Measurements from ENCODE around the gene PKD1L1. TPM values are rescaled to one million over a fixed set of nuclear protein-coding genes. Genes with fewer than 3 reads are reported as not detected.
"Not testable (repeated sequence)": the region's sequence is repeated elsewhere in the genome, so short reads cannot be mapped to it uniquely, and the experiment has no call there.

PKD1L1 gene
- total RNA-seq, 2 experiments from 2014 or later: 0.17 to 0.34 TPM

- Mint-ChIP-seq H3K4me3 (no peak overlapping the region), H3K4me1 (no peaks in the 10 kb centered on the region), H3K9me3 (no peaks in the 10 kb centered on the region), H3K27me3 (no peaks in the 10 kb centered on the region), H3K27ac (no peak overlapping the region), H3K36me3 (no peaks in the 10 kb centered on the region)
- POLR2A ChIA-PET: no interaction called here
- ATAC-seq (ENCODE audit: low read depth): no peak
- DNase-seq: no peak
Measured at GRCh38 chr7:47799524-47799923, 148.7 kb downstream of the PKD1L1 start.

GRCh38 chr7:47796347-47796746 lies 151.9 kb downstream of the PKD1L1 start:
- no peaks in the 10 kb centered on the region for H3K9me3 Mint-ChIP-seq

GRCh38 chr7:47795631-47796030 lies 152.6 kb downstream of the PKD1L1 start:
- H3K27me3 Mint-ChIP-seq: peaks cover 2% of the 10 kb centered on the region
- POLR2A ChIA-PET: interaction anchor here (0.6 kb wide), 1 partner anchor 41 kb away, joined by 3 read pairs; no protein-coding TSS in a partner anchor
- H3K4me1 Mint-ChIP-seq: no peaks in the 10 kb centered on the region
- ATAC-seq (ENCODE audit: low read depth): no peak
- no peak overlapping the region for H3K4me3 Mint-ChIP-seq
- no peak overlapping the region for H3K27ac Mint-ChIP-seq
- no peaks in the 10 kb centered on the region for H3K36me3 Mint-ChIP-seq
- no peaks in the 10 kb centered on the region for H3K9me3 Mint-ChIP-seq
- DNase-seq: no peak

More at GRCh38 chr7:47796347-47796746, 151.9 kb downstream of the PKD1L1 start:
- H3K27me3 Mint-ChIP-seq: peaks cover 2% of the 10 kb centered on the region
- DNase-seq (no peak), ATAC-seq (ENCODE audit: low read depth) (no peak)
- no peak overlapping the region for H3K4me3 Mint-ChIP-seq
- H3K27ac Mint-ChIP-seq: no peak overlapping the region
- H3K4me1 Mint-ChIP-seq: no peaks in the 10 kb centered on the region
- no peaks in the 10 kb centered on the region for H3K36me3 Mint-ChIP-seq
- POLR2A ChIA-PET: no interaction called here

- not testable (repeated sequence) for H3K4me3 Mint-ChIP-seq; DNase-seq; H3K27ac Mint-ChIP-seq; H3K27me3 Mint-ChIP-seq; ATAC-seq (ENCODE audit: low read depth); H3K4me1 Mint-ChIP-seq; H3K36me3 Mint-ChIP-seq; H3K9me3 Mint-ChIP-seq
- POLR2A ChIA-PET: interaction anchor here (0.6 kb wide), 1 partner anchor 40 kb away, joined by 3 read pairs; no protein-coding TSS in a partner anchor
Measured at GRCh38 chr7:47795126-47795525, 153.1 kb downstream of the PKD1L1 start.

- Mint-ChIP-seq H3K27ac (no peak overlapping the region), H3K4me1 (no peaks in the 10 kb centered on the region), H3K27me3 (peaks cover 2% of the 10 kb centered on the region), H3K36me3 (no peaks in the 10 kb centered on the region), H3K4me3 (no peak overlapping the region), H3K9me3 (no peaks in the 10 kb centered on the region)
- no peak for ATAC-seq (ENCODE audit: low read depth)
- DNase-seq: no peak
- POLR2A ChIA-PET: no interaction called here
Measured at GRCh38 chr7:47794016-47794415, 154.2 kb downstream of the PKD1L1 start.

GRCh38 chr7:47793186-47793585 lies 155.1 kb downstream of the PKD1L1 start:
- H3K9me3 Mint-ChIP-seq; H3K4me3 Mint-ChIP-seq; H3K4me1 Mint-ChIP-seq; POLR2A ChIA-PET; H3K36me3 Mint-ChIP-seq; H3K27ac Mint-ChIP-seq; ATAC-seq (ENCODE audit: low read depth); DNase-seq; H3K27me3 Mint-ChIP-seq: not testable (repeated sequence)

GRCh38 chr7:47792521-47793121 lies 155.6 kb downstream of the PKD1L1 start:
- H3K27ac Mint-ChIP-seq: no peak overlapping the region
- H3K4me3 Mint-ChIP-seq: no peak overlapping the region
- no peaks in the 10 kb centered on the region for H3K4me1 Mint-ChIP-seq
- H3K36me3 Mint-ChIP-seq: no peaks in the 10 kb centered on the region
- H3K9me3 Mint-ChIP-seq: no peaks in the 10 kb centered on the region
- POLR2A ChIA-PET: no interaction called here
- peaks cover 3% of the 10 kb centered on the region for H3K27me3 Mint-ChIP-seq
- DNase-seq (no peak), ATAC-seq (ENCODE audit: low read depth) (no peak)

GRCh38 chr7:47791682-47792081 lies 156.6 kb downstream of the PKD1L1 start:
- POLR2A ChIA-PET: no interaction called here
- no peak for ATAC-seq (ENCODE audit: low read depth)
- Mint-ChIP-seq H3K36me3 (no peaks in the 10 kb centered on the region), H3K27ac (no peak overlapping the region), H3K27me3 (peaks cover 4% of the 10 kb centered on the region), H3K4me1 (no peaks in the 10 kb centered on the region), H3K4me3 (no peak overlapping the region), H3K9me3 (no peaks in the 10 kb centered on the region)
- DNase-seq: no peak

- ATAC-seq (ENCODE audit: low read depth) (no peak), DNase-seq (no peak)
- H3K4me1 Mint-ChIP-seq: no peaks in the 10 kb centered on the region
- no peak overlapping the region for H3K27ac Mint-ChIP-seq
- H3K4me3 Mint-ChIP-seq: no peak overlapping the region
- peaks cover 17% of the 10 kb centered on the region for H3K27me3 Mint-ChIP-seq
- no peaks in the 10 kb centered on the region for H3K9me3 Mint-ChIP-seq
- no peaks in the 10 kb centered on the region for H3K36me3 Mint-ChIP-seq
- POLR2A ChIA-PET: no interaction called here
Measured at GRCh38 chr7:47788083-47788482, 160.2 kb downstream of the PKD1L1 start.

- no peak overlapping the region for H3K4me3 Mint-ChIP-seq
- no peaks in the 10 kb centered on the region for H3K36me3 Mint-ChIP-seq
- DNase-seq (no peak), ATAC-seq (ENCODE audit: low read depth) (no peak)
- no peaks in the 10 kb centered on the region for H3K9me3 Mint-ChIP-seq
- no peaks in the 10 kb centered on the region for H3K4me1 Mint-ChIP-seq
- H3K27ac Mint-ChIP-seq: no peak overlapping the region
- POLR2A ChIA-PET: no interaction called here
- peaks cover 15% of the 10 kb centered on the region for H3K27me3 Mint-ChIP-seq
Measured at GRCh38 chr7:47787249-47788069, 160.8 kb downstream of the PKD1L1 start.

GRCh38 chr7:47786557-47787248 lies 161.6 kb downstream of the PKD1L1 start:
- H3K27ac Mint-ChIP-seq: no peak overlapping the region
- H3K27me3 Mint-ChIP-seq: peaks cover 19% of the 10 kb centered on the region
- H3K36me3 Mint-ChIP-seq: no peaks in the 10 kb centered on the region
- DNase-seq (no peak), ATAC-seq (ENCODE audit: low read depth) (no peak)
- H3K4me3 Mint-ChIP-seq: no peak overlapping the region
- H3K4me1 Mint-ChIP-seq: no peaks in the 10 kb centered on the region
- POLR2A ChIA-PET: no interaction called here
- H3K9me3 Mint-ChIP-seq: no peaks in the 10 kb centered on the region

GRCh38 chr7:47785923-47786556 lies 162.2 kb downstream of the PKD1L1 start:
- Mint-ChIP-seq H3K36me3 (no peaks in the 10 kb centered on the region), H3K9me3 (no peaks in the 10 kb centered on the region), H3K27ac (no peak overlapping the region), H3K27me3 (peaks cover 19% of the 10 kb centered on the region), H3K4me1 (no peaks in the 10 kb centered on the region), H3K4me3 (no peak overlapping the region)
- POLR2A ChIA-PET: no interaction called here
- DNase-seq: no peak
- no peak for ATAC-seq (ENCODE audit: low read depth)

- Mint-ChIP-seq H3K36me3 (no peaks in the 10 kb centered on the region), H3K4me1 (no peaks in the 10 kb centered on the region), H3K4me3 (no peak overlapping the region), H3K27ac (no peak overlapping the region), H3K9me3 (no peaks in the 10 kb centered on the region), H3K27me3 (peaks cover 21% of the 10 kb centered on the region)
- DNase-seq: no peak
- POLR2A ChIA-PET: no interaction called here
- ATAC-seq (ENCODE audit: low read depth): no peak
Measured at GRCh38 chr7:47783456-47784223, 164.6 kb downstream of the PKD1L1 start.
